ENCODE data around the gene DPYD. TPM values are rescaled to one million over a fixed set of nuclear protein-coding genes. Genes with fewer than 3 reads are reported as not detected.

Gene DPYD
- total RNA-seq, 1 experiment from 2014 or later = 0.46 TPM

DNA sequence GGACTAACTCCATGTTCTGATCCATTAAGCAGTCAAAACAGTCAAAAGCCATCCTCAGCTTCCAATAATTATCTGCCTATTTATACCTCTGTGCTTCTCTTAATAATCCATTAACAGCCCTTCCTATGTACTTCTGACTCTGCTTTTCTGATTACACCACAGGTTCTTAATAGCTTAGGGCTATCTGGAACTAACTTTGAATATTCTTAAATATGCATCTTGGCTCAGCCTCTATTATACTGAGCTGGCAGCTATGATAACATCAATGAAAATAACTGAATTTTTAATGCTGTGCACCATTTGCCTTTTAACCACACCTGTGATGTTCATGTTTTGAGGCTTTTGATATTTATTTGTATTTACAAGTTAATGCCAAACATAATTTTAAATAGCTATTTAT is 175.9 kb downstream of the DPYD start (continued):
- TF ChIP-seq, protein P1, sequence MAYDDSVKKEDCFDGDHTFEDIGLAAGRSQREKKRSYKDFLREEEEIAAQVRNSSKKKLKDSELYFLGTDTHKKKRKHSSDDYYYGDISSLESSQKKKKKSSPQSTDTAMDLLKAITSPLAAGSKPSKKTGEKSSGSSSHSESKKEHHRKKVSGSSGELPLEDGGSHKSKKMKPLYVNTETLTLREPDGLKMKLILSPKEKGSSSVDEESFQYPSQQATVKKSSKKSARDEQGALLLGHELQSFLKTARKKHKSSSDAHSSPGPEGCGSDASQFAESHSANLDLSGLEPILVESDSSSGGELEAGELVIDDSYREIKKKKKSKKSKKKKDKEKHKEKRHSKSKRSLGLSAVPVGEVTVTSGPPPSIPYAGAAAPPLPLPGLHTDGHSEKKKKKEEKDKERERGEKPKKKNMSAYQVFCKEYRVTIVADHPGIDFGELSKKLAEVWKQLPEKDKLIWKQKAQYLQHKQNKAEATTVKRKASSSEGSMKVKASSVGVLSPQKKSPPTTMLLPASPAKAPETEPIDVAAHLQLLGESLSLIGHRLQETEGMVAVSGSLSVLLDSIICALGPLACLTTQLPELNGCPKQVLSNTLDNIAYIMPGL (CRISPR knock-in tag; IDR thresholded peaks at IDR 0.05) = no peak
- no peak for TF ChIP-seq NR2C2 (CRISPR knock-in tag; IDR thresholded peaks at IDR 0.05)
- TF ChIP-seq, protein P2, sequence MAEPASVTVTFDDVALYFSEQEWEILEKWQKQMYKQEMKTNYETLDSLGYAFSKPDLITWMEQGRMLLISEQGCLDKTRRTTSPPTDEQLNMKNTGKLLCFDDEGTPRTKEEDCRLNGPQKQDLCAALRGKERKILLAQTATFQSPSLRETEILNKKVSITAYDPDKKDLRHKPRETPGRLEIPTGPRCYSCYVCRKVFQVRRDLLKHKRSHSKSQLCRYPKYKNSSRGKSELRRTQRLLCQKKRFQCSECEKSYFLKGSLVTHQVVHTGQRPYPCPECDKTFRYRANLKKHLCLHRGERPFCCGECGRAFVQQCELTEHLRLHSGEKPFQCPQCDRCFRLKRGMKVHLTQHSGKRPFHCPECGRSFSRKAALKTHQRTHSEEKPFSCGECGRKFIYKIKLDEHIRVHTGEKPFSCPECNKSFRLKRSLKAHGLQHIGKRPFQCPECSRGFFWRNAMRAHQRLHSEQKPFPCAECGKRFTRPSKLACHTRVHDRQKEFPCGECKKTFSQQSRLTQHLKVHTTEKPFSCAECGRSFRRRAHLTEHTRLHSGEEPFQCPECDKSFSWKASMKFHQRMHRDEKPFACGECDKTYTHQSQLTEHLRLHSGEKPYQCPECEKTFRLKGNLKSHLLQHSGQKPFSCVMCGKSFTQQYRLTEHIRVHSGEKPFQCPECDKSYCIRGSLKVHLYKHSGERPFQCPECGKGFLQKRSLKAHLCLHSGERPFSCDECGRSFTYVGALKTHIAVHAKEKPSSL (CRISPR knock-in tag; conservative IDR thresholded peaks at IDR 0.05) = no peak
- TF ChIP-seq FOXK1 (CRISPR knock-in tag; IDR thresholded peaks at IDR 0.05) = no peak
- no peak for TF ChIP-seq ZBTB21 (CRISPR knock-in tag; IDR thresholded peaks at IDR 0.05; ENCODE audit: borderline replicate concordance)
- TF ChIP-seq E2F1 (CRISPR knock-in tag; IDR thresholded peaks at IDR 0.05) = no peak
- no peak for TF ChIP-seq JAZF1 (CRISPR knock-in tag; IDR thresholded peaks at IDR 0.05)
- TF ChIP-seq ARID4B (CRISPR knock-in tag; IDR thresholded peaks at IDR 0.05; ENCODE audit: borderline replicate concordance) = no peak
- no peak for TF ChIP-seq ZNF232 (CRISPR knock-in tag; IDR thresholded peaks at IDR 0.05)

- CTCF ChIA-PET = no interaction called here
- POLR2A ChIA-PET = no interaction called here
- ATAC-seq (no peak), DNase-seq (ENCODE audit: low spot score) (no peak)
- TF ChIP-seq, protein P3, sequence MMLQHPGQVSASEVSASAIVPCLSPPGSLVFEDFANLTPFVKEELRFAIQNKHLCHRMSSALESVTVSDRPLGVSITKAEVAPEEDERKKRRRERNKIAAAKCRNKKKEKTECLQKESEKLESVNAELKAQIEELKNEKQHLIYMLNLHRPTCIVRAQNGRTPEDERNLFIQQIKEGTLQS (CRISPR knock-in tag; conservative IDR thresholded peaks at IDR 0.05) = no peak
- no peak for TF ChIP-seq NFYB (CRISPR knock-in tag; conservative IDR thresholded peaks at IDR 0.05; ENCODE audit: low read depth)
- no peak for TF ChIP-seq CREM (CRISPR knock-in tag; IDR thresholded peaks at IDR 0.05)
- TF ChIP-seq, protein P4, sequence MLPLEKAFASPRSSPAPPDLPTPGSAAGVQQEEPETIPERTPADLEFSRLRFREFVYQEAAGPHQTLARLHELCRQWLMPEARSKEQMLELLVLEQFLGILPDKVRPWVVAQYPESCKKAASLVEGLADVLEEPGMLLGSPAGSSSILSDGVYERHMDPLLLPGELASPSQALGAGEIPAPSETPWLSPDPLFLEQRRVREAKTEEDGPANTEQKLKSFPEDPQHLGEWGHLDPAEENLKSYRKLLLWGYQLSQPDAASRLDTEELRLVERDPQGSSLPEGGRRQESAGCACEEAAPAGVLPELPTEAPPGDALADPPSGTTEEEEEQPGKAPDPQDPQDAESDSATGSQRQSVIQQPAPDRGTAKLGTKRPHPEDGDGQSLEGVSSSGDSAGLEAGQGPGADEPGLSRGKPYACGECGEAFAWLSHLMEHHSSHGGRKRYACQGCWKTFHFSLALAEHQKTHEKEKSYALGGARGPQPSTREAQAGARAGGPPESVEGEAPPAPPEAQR (CRISPR knock-in tag; IDR thresholded peaks at IDR 0.05) = no peak
- no peak for TF ChIP-seq IRF2 (CRISPR knock-in tag; IDR thresholded peaks at IDR 0.05; ENCODE audit: borderline replicate concordance, low read depth)
- TF ChIP-seq USF1 (CRISPR knock-in tag; IDR thresholded peaks at IDR 0.05) = no peak
- TF ChIP-seq HMGA2 (CRISPR knock-in tag; IDR thresholded peaks at IDR 0.05) = no peak
- Mint-ChIP-seq H3K27me3 (ENCODE audit: low read depth) (no peaks in the 10 kb centered on the region; the same call in 1 of the 2 replicates), H3K9me3 (no peaks in the 10 kb centered on the region), H3K4me1 (peaks cover 13% of the 10 kb centered on the region), H3K4me3 (no peak overlapping the region), H3K36me3 (no peaks in the 10 kb centered on the region), H3K27ac (no peak overlapping the region)
Measured at GRCh38 chr1:97743129-97743528, 177.7 kb downstream of the DPYD start.

All from WTC11 (cell line).